Kidney tubule cell (primary cell): ENCODE results near the gene UBE2C.

ENCODE experiments used
- DNase-seq: peaks from one replicate; pipeline ENCODE4 v3.0.0-alpha.2; 2018; ENCODE audit warnings: low spot score

Gene UBE2C

DNA sequence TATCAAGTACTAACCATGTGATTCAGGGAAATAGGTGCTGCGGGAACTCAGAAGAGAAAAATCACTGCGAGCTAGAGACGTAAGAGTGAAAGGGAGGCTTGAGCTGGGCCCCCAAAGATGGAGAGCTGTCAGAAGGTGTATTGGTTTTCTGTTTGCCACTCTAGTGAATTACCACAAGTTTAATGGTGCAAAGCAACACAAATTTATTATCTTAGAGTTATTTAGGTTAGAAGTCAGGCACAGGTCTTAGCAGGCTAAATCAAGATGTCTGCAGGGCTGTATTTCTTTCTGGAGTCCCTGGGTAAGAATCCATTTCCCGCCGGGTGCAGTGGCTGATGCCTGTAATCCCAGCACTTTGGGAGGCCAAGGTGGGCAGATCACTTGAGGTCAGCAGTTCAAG is 47.5 kb downstream of the UBE2C start:
- DNase-seq = no peak

DNA sequence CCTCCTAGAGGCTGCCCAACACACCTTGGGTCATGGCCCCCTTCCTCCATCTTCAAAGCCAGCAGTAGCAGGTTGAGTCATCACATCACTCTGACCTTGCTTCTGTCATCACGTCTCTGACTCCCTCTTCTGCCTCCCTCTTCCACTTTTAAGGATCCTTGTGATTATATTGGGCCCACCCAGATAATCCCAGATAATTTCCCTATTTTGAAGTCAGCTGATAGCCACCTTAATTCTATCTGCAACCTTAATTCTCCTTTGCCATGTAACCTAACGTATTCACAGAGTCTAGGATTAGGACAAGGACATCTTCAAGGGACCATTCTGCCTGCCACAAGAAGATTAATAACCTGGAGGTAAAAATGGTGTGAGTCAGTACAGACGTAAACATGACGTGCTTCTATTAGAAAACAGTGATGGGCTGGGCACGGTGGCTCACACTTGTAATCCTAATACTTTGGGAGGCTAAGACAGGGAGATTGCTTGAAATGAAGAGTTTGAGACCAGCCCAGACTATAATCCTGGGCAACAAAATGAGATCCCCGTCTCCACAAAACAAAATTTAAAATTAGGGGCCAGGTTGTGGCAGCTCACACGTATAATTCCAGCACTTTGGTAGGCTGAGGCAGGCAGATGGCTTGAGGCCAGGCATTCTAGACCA is 48.2 kb downstream of the UBE2C start:
- DNase-seq = no peak

DNA sequence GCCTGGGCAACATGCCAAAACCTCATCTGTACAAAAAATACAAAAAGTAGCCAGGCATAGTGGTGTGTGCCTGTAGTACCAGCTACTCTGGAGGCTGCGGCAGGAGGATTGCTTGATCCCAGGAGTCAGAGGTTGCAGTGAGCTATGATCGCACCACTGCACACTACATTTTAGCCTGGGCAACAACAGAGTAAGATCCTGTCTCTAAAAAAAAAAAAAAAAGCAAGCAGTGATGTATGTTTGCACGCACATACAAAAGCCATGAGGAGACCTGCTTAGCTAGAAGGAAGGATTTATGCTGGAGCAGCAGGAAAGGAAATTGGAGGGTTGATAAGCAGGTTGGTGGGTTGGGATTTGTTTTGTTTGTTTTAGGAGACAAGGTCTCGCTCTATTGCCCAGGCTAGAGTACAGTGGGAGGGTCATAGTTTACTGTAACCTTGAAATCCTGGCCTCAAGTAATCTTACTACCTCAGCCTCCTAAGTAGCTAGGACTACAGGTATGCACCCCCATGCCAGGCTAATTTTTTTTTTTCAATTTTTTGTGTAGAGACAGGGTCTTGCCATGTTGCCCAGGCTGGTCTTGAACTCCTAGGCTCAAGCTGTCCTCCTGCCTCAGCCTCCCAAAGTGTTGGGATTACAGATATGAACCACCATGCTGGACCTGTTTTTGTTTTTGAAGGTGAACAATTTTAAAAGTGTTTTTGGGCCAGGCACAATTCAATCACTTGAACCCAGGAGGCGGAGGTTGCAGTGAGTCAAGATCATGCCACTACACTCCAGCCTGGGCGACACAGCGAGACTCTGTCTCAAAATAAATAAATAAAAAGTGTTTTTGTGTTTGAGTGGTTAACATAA is 49.0 kb downstream of the UBE2C start:
- DNase-seq = peak; percentile 37

DNA sequence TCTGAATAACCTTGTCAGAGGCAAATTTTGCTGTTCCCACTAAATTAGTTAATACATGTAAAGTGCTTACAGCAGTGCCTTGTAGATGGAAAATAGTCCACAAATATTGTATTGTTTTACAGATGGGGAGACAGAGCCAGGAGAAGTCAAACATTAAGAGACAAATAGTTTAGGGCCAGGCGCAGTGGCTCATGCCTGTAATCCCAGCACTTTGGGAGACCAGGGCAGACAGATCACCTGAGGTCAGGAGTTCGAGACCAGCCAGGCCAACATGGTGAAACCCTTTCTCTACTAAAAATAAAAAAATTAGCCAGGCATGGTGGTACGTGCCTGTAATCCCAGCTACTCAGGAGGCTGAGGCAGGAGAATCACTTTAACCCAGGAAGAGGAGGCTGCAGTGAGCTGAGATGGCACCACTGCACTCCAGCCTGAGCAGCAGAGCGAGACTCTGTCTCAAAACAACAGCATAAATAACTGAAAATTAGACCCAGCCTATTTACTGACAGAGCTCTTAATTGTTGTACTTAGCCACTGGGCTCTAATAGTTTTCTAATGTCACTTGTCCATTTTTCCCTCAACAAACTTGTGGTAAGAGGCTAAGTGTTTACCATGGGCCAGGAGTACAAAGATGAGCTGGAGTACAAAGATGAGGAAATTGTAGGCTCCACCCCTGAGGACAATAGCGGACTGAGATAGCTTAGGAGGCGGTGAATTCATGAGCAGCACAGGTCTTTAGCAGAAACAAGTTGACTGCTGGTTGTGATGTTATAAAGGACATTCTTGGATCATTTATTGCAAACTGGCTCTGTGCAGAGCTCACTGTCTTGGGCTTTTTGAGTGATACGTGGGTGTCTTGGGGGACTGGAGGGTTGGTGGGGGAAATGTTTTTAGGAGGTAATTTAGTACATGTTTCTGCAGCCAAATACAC is 51.4 kb downstream of the UBE2C start:
- DNase-seq = no peak

DNA sequence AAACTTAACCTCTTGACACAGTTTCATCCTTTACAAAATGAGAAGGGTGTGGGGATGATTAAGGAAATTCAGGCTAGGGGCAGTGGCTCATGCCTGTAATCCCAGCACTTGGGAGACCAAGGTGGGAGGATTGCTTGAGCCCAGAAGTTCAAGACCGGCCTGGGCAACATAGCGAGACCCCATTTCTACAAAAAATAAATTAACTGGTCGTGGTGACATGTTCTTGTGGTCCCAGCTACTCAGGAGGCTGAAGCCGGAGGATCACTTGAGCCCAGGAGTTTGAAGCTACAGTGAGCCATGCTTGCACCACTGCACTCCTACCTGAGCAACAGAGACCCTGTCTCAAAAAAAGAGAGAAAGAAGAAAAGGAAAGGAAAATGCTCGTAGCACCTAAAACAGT is 54.0 kb downstream of the UBE2C start:
- no peak for DNase-seq
